Fibroblast of lung (primary cell): ENCODE data around the gene CYP26B1. TPM values are rescaled to one million over a fixed set of nuclear protein-coding genes. Genes with fewer than 3 reads are reported as not detected.
A peak's percentile ranks its signal among the peaks of the same experiment; 100 is the strongest.

Experiments
- DNase-seq, 2 donors: peaks; one replicate each; pipeline versions ENCODE4 v3.0.0 to v3.0.0-alpha.2; 2010; ENCODE audit warnings: low read depth in 2 of 2
- H2AFZ ChIP-seq: 2 replicates; pipeline ENCODE4 v1.5.1; 2012; ENCODE audit warnings: low read length, control low read depth, inconsistent platforms
- H3K27ac ChIP-seq: 2 replicates; pipeline ENCODE4 v1.5.1; 2011; ENCODE audit warnings: low read length, control low read depth; ENCODE audit not compliant: insufficient read depth
- H3K27me3 ChIP-seq: 2 replicates; pipeline ENCODE4 v1.5.1; 2011; ENCODE audit warnings: mild to moderate bottlenecking, low read length; ENCODE audit not compliant: control insufficient read depth, insufficient read depth
- H3K36me3 ChIP-seq: 2 replicates; pipeline ENCODE4 v1.5.1; 2011; ENCODE audit warnings: low read length; ENCODE audit not compliant: control insufficient read depth, insufficient read depth
- H3K4me1 ChIP-seq: 2 replicates; pipeline ENCODE4 v1.5.1; 2011; ENCODE audit warnings: low read length; ENCODE audit not compliant: control insufficient read depth, insufficient read depth; ENCODE audit errors: extremely low read depth
- H3K4me2 ChIP-seq: 2 replicates; pipeline ENCODE4 v1.5.1; 2011; ENCODE audit warnings: low read length, control low read depth; ENCODE audit not compliant: insufficient read depth; ENCODE audit errors: extremely low read depth
- H3K4me3 ChIP-seq, 4 experiments: fragments of 200-600 bp in 1 of 4; sonication (generic) in 1 of 4; replicated peaks in 1 of 4; 2 replicates each; pipeline ENCODE4 v1.5.1; 2011 to 2016; ENCODE audit warnings: low read length in 4 of 4, low read depth in 3 of 4, mild to moderate bottlenecking in 3 of 4, control low read depth in 2 of 4, inconsistent platforms in 1 of 4, mixed read lengths in 1 of 4; ENCODE audit not compliant: insufficient read depth in 1 of 4; ENCODE audit errors: control extremely low read depth in 1 of 4
- H3K79me2 ChIP-seq: 2 replicates; pipeline ENCODE4 v1.5.1; 2012; ENCODE audit warnings: mild to moderate bottlenecking, low read length, inconsistent platforms; ENCODE audit not compliant: control insufficient read depth, insufficient read depth
- H3K9ac ChIP-seq: 2 replicates; pipeline ENCODE4 v1.5.1; 2011; ENCODE audit warnings: mild to moderate bottlenecking, low read length, control low read depth; ENCODE audit not compliant: insufficient read depth
- H3K9me3 ChIP-seq: 2 replicates; pipeline ENCODE4 v1.5.1; 2012; ENCODE audit warnings: low read depth, low read length; ENCODE audit not compliant: control insufficient read depth, insufficient read depth
- H4K20me1 ChIP-seq: 2 replicates; pipeline ENCODE4 v1.5.1; 2011; ENCODE audit warnings: low read length; ENCODE audit not compliant: control insufficient read depth, insufficient read depth; ENCODE audit errors: extremely low read depth
- EZH2 ChIP-seq: IDR thresholded peaks from 2 replicates; pipeline ENCODE4 v1.5.1; 2012; ENCODE audit warnings: low read length, control low read depth, mild to moderate bottlenecking; ENCODE audit errors: missing control alignments
- polyA plus RNA-seq, 2 donors: library from polyadenylated mRNA; depleted of rRNA in 1 of 2; stranded (reverse) in 1 of 2; unstranded in 1 of 2; fragments of >200 nt; gene quantifications; 2 replicates each; pipeline ENCODE4 v1.2.1, GENCODE V29; 2011 to 2012; ENCODE audit warnings: missing spikeins in 1 of 2
- total RNA-seq: library from RNA; depleted of rRNA; stranded (reverse); fragments of >200 nt; gene quantifications from 2 replicates; pipeline ENCODE4 v1.2.1, GENCODE V29; 2014
- TF ChIP-seq, protein P1 (sequence below), 2 donors: IDR thresholded peaks in 1 of 2; conservative IDR thresholded peaks in 1 of 2; 1 replicate in 1 of 2; 2 replicates in 1 of 2; pipeline ENCODE4 v1.5.1; 2011 to 2012; ENCODE audit warnings: low read length in 2 of 2, control low read depth in 1 of 2, inconsistent platforms in 1 of 2, low read depth in 1 of 2, mild to moderate bottlenecking in 1 of 2

CYP26B1 gene
- total and polyA plus RNA-seq, 2 donors (not counting 1 experiment from before 2014, with no cell fraction given) = 0.09 to 0.17 TPM

- H3K27ac ChIP-seq = no peak overlapping the region
- TF ChIP-seq, protein P1, sequence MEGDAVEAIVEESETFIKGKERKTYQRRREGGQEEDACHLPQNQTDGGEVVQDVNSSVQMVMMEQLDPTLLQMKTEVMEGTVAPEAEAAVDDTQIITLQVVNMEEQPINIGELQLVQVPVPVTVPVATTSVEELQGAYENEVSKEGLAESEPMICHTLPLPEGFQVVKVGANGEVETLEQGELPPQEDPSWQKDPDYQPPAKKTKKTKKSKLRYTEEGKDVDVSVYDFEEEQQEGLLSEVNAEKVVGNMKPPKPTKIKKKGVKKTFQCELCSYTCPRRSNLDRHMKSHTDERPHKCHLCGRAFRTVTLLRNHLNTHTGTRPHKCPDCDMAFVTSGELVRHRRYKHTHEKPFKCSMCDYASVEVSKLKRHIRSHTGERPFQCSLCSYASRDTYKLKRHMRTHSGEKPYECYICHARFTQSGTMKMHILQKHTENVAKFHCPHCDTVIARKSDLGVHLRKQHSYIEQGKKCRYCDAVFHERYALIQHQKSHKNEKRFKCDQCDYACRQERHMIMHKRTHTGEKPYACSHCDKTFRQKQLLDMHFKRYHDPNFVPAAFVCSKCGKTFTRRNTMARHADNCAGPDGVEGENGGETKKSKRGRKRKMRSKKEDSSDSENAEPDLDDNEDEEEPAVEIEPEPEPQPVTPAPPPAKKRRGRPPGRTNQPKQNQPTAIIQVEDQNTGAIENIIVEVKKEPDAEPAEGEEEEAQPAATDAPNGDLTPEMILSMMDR (conservative IDR thresholded peaks at IDR 0.05 in 1 of 2, IDR thresholded peaks at IDR 0.05 in 1 of 2; ENCODE audit: low read depth in 1 of 2, low read length in 2 of 2) = no peak
- no peak for TF ChIP-seq EZH2
- peaks cover 2% of the 10 kb centered on the region for H3K4me1 ChIP-seq
- no peak overlapping the region for H3K9ac ChIP-seq
- no peaks in the 10 kb centered on the region for H3K79me2 ChIP-seq
- H4K20me1 ChIP-seq = peaks cover 2% of the 10 kb centered on the region
- H3K27me3 ChIP-seq = peaks cover 45% of the 10 kb centered on the region
- H2AFZ ChIP-seq = no peak overlapping the region
- no peaks in the 10 kb centered on the region for H3K36me3 ChIP-seq
- no peaks in the 10 kb centered on the region for H3K9me3 ChIP-seq
- peak in 1 of 2 donors; percentile 60 for DNase-seq
- H3K4me3 ChIP-seq = peak overlapping the region in 1 of 4 experiments; percentile 28
- H3K4me2 ChIP-seq = peak overlapping the region; percentile 15
Observed at GRCh38 chr2:72142570-72143440, 4.9 kb downstream of the CYP26B1 start.

DNA sequence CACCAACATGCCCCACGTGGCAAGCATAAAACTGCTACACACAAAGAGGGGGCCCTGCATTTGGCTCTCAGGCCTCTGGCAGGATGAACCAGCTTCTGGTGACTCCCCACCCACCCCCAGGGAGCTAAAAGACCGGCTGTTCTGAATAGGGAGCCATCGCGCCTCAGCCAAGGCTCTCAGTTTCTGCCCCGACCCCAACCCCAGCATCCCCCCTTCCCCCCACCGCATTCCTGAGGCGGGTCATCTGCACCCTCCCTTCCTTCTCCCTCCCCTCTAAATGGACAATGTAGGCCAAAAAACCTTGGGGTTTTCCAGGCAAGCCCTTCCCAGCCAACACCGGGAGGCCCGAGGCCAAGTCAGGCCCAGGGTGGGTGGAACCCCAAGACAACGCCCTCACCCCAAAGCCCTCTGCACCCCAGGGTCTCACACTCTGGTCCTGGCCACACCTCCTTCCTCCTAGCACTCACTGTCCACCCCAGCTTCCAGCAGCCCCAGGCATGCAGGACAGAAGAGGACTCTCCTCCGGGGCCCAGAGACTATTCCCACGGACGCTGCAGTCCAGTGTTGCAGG is 5.7 kb downstream of the CYP26B1 start:
- Histone ChIP-seq H3K4me2 (no peak overlapping the region), H3K9me3 (no peaks in the 10 kb centered on the region), H3K27me3 (peaks cover 38% of the 10 kb centered on the region), H3K4me3 (no peak overlapping the region), H4K20me1 (peaks cover 2% of the 10 kb centered on the region), H3K4me1 (peaks cover 2% of the 10 kb centered on the region), H3K36me3 (no peaks in the 10 kb centered on the region), H3K9ac (no peak overlapping the region), H3K79me2 (no peaks in the 10 kb centered on the region), H3K27ac (no peak overlapping the region), H2AFZ (no peak overlapping the region)
- no peak for DNase-seq
- TF ChIP-seq, protein P1 (conservative IDR thresholded peaks at IDR 0.05 in 1 of 2, IDR thresholded peaks at IDR 0.05 in 1 of 2; ENCODE audit: low read depth in 1 of 2, low read length in 2 of 2) = no peak
- TF ChIP-seq EZH2 = no peak

GRCh38 chr2:72141032-72141645 is 6.5 kb downstream of the CYP26B1 start:
- TF ChIP-seq EZH2 = no peak
- TF ChIP-seq, protein P1 (conservative IDR thresholded peaks at IDR 0.05 in 1 of 2, IDR thresholded peaks at IDR 0.05 in 1 of 2; ENCODE audit: low read depth in 1 of 2, low read length in 2 of 2) = no peak
- Histone ChIP-seq H3K4me2 (no peak overlapping the region), H3K9me3 (no peaks in the 10 kb centered on the region), H3K36me3 (no peaks in the 10 kb centered on the region), H4K20me1 (peaks cover 2% of the 10 kb centered on the region), H3K4me1 (peaks cover 2% of the 10 kb centered on the region), H3K27ac (no peak overlapping the region), H3K4me3 (no peak overlapping the region), H3K27me3 (peaks cover 30% of the 10 kb centered on the region), H2AFZ (no peak overlapping the region), H3K79me2 (no peaks in the 10 kb centered on the region), H3K9ac (no peak overlapping the region)
- no peak for DNase-seq
